ENCODE measurements around the gene ACOT11. TPM values are rescaled to one million over a fixed set of nuclear protein-coding genes. Genes with fewer than 3 reads are reported as not detected.

Gene ACOT11
- total and polyA plus RNA-seq, 10 of the 15 experiments (the other 5 are each of a cell fraction or from before 2014, with no cell fraction given) = 0.04 to 0.85 (median 0.39) TPM; not detected in 1

GRCh38 chr1:54566438-54567141, 18.6 kb downstream of the ACOT11 start (continued):
- TF ChIP-seq PRDM15 (CRISPR knock-in tag; IDR thresholded peaks at IDR 0.05) = no peak

- ChIA-PET RAD21 (ENCODE audit: unreplicated experiment) (no interaction called here), SMC1A (ENCODE audit: uncharacterized antibody, unreplicated experiment) (no interaction called here), POLR2A (no interaction called here), CTCF (no interaction called here)
- Histone ChIP-seq H2AFZ (ENCODE audit: control insufficient read depth, low read depth, low read length) (no peak overlapping the region), H3K27me3 (replicated peaks in 1 of 2; ENCODE audit: control insufficient read depth in 2 of 2, insufficient read depth in 2 of 2, low read length in 1 of 2) (no peaks in the 10 kb centered on the region), H3K27ac (ENCODE audit: control insufficient read depth, insufficient read depth) (no peak overlapping the region), H3K79me2 (ENCODE audit: control insufficient read depth, insufficient read depth, low read length) (no peaks in the 10 kb centered on the region), H3K36me3 (ENCODE audit: control insufficient read depth in 2 of 2, insufficient read depth in 2 of 2, low read length in 1 of 2) (no peaks in the 10 kb centered on the region), H3K9ac (ENCODE audit: control insufficient read depth, insufficient read depth, low read length) (no peak overlapping the region), H3K4me3 (no peak overlapping the region), H3K9me3 (replicated peaks; ENCODE audit: control insufficient read depth, insufficient read depth, low read length) (no peaks in the 10 kb centered on the region), H3K4me1 (ENCODE audit: control insufficient read depth, insufficient read depth, low read length) (no peaks in the 10 kb centered on the region), H4K20me1 (ENCODE audit: control insufficient read depth, insufficient read depth) (no peaks in the 10 kb centered on the region), H3K4me2 (ENCODE audit: control insufficient read depth, insufficient read depth) (no peak overlapping the region)
- no TSS peak for BruUV-seq (replicated peaks)
- DNase-seq (ENCODE audit: low read depth, low spot score) = no peak
- no peak for FAIRE-seq
- 32% methylated on average over 5 of the region's 5 CpGs for WGBS (ENCODE audit: insufficient coverage, insufficient replicate concordance, low lambda C conversion rate, missing lambda C conversion rate)
- in situ Hi-C loops (cut with MboI) (no loop called here), intact Hi-C loops (cut with micrococcal nuclease; ENCODE audit: unreplicated experiment) (no loop called here)
- ATAC-seq = no peak
- TF ChIP-seq CUX1 (IDR thresholded peaks at IDR 0.05; ENCODE audit: insufficient replicate concordance, low read depth, low read length) (no peak), YBX1 (IDR thresholded peaks at IDR 0.05) (no peak), ZNF687 (IDR thresholded peaks at IDR 0.05) (no peak), BACH1 (IDR thresholded peaks at IDR 0.05; ENCODE audit: borderline replicate concordance) (no peak), SIN3A (IDR thresholded peaks at IDR 0.05; ENCODE audit: low read depth, low read length) (no peak), CHD2 (IDR thresholded peaks at IDR 0.05; ENCODE audit: borderline replicate concordance, low read depth, low read length) (no peak), MXI1 (IDR thresholded peaks at IDR 0.05; ENCODE audit: low read depth, low read length) (no peak), BRCA1 (IDR thresholded peaks at IDR 0.05; ENCODE audit: low read depth, low read length) (no peak)
Observed at GRCh38 chr1:54567961-54568360, 19.9 kb downstream of the ACOT11 start.
